NT2/D1 (cell line): ENCODE results near the gene RTN1.

Source experiments
- SUZ12 ChIP-seq: IDR thresholded peaks from 2 replicates; pipeline ENCODE4 v1.6.1; 2011; ENCODE audit not compliant: insufficient read length, insufficient read depth; ENCODE audit errors: extremely low read depth
- YY1 ChIP-seq: IDR thresholded peaks from 2 replicates; pipeline ENCODE4 v1.6.1; 2011; ENCODE audit not compliant: insufficient read length, insufficient read depth
- ZNF274 ChIP-seq: IDR thresholded peaks from 2 replicates; pipeline ENCODE4 v1.6.1; 2011; ENCODE audit warnings: mild to moderate bottlenecking, low read depth, low read length

DNA sequence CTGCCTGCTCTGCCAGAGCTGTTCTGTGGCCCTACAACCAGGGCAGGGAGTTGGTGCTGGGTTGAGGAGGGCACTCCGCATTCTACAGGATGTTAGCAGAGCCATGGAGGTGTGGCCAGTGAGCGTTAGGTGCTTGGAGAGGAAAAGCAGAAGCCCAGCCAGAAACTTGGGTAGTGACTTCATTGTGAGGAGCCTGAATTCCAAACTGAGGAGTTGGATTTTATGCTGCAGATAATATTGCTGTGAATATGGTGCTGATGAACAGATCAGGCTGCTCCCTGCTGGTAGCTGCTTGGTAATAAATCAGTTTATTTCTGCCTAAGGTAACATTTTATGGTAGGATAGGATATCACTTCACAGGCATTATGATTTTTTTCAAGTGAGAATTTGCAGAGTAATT, 286.8 kb downstream of the RTN1 start:
- TF ChIP-seq ZNF274 (no peak), YY1 (no peak), SUZ12 (no peak)
